Effector memory CD8-positive, alpha-beta T cell (primary cell): ENCODE results near the gene ZNF622.
"Not testable (repeated sequence)": the region's sequence is repeated elsewhere in the genome, so short reads cannot be mapped to it uniquely, and the experiment has no call there.

Experiments used
- ATAC-seq: fragments of 150-1000 bp; cut with Tn5 transposase; replicated peaks from 2 replicates; pipeline ENCODE4 v1.10.0; 2021; ENCODE audit warnings: mild to moderate bottlenecking, moderate library complexity
- DNase-seq, 3 experiments: peaks; one replicate each; pipeline ENCODE4 v3.0.0; 2021
- H3K27ac Mint-ChIP-seq, 2 donors: one replicate each; pipeline ENCODE4 v1.8.0; 2022; ENCODE audit warnings: mild to moderate bottlenecking in 2 of 2, mixed read lengths in 2 of 2, moderate library complexity in 2 of 2
- H3K27me3 Mint-ChIP-seq, 2 donors: one replicate each; pipeline ENCODE4 v1.8.0; 2022; ENCODE audit warnings: mixed read lengths in 2 of 2
- H3K36me3 Mint-ChIP-seq: one replicate; pipeline ENCODE4 v1.8.0; 2022; ENCODE audit warnings: mild to moderate bottlenecking, moderate library complexity, mixed read lengths; ENCODE audit not compliant: insufficient read depth
- H3K4me1 Mint-ChIP-seq, 2 donors: one replicate each; pipeline ENCODE4 v1.8.0; 2022; ENCODE audit warnings: low read depth in 2 of 2, mixed read lengths in 2 of 2
- H3K4me3 Mint-ChIP-seq, 2 donors: one replicate each; pipeline ENCODE4 v1.8.0; 2022; ENCODE audit warnings: mild to moderate bottlenecking in 2 of 2, mixed read lengths in 2 of 2, moderate library complexity in 2 of 2
- H3K9me3 Mint-ChIP-seq, 2 donors: one replicate each; pipeline ENCODE4 v1.8.0; 2022; ENCODE audit warnings: mixed read lengths in 2 of 2

The ZNF622 gene

DNA sequence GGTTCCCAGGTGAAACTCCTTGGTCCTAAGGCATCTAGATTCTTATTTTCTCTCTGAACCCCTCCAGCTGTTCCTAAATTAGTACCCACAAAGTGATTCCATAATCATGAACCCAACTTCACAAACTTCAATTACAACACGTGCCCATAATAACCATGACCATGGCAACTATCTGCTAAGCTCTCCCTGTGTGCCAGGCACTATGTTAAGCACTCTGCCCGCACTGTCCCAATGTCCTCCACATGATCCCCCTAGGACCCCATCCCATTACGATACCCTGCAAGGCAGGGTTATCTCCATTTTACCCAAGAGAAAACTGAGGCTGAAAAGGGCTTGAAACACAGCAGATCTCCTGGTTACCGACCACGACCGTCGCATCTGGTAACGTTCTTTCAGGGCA, 25.3 kb upstream of the ZNF622 start:
- Mint-ChIP-seq H3K27me3 (no peaks in the 10 kb centered on the region), H3K4me3 (no peak overlapping the region), H3K4me1 (peaks cover 2 to 4% of the 10 kb centered on the region in 2 donors), H3K36me3 (no peaks in the 10 kb centered on the region), H3K27ac (no peak overlapping the region), H3K9me3 (no peaks in the 10 kb centered on the region)
- ATAC-seq (no peak), DNase-seq (no peak)

DNA sequence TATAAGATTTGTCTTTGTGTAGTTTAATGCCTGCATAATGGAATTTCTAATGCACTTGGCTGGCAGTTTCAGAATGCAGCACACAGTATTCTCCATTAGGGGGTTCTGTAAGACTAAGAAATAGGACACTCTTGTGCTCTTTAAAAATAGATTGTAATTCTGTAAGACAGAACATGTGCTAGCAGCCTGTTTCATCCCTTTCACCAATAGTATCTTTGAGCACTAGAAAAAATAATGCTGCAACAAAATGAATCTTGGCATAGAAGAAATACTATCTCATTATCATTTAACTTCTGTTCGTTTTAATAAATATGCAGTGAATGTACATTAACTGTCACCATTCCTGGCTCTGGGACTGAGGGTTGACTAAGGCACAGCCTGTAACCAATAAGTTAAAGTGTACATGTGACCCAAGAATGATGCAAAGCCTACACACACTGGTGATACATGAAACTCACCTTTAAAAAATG, 23.8 kb upstream of the ZNF622 start:
- DNase-seq, result no peak
- Mint-ChIP-seq H3K36me3 (no peaks in the 10 kb centered on the region), H3K27ac (no peak overlapping the region), H3K4me1 (peaks cover 2 to 4% of the 10 kb centered on the region in 2 donors), H3K27me3 (no peaks in the 10 kb centered on the region), H3K4me3 (no peak overlapping the region), H3K9me3 (no peaks in the 10 kb centered on the region)
- peak; percentile 24 for ATAC-seq

DNA sequence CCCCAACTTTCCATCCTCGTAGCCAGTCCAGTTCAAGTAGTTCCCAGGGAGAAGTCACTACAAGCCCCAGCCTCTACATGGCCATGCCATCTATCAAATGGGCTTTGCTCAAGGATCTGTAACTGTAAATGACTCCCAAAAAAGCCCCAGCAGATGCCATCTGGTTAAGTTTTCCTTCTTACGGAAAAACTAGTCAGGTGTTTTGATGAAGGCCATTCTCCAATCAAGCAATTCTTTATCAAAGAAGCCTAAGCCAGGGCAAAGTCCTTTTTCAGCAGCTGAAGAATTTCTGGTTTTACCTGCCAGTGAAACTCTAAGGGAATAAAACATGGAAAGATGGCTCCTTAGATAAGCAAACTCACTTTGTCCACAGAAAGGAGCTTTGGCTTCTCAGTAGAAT, 21.9 kb upstream of the ZNF622 start:
- Mint-ChIP-seq H3K4me1 (peaks cover 2 to 4% of the 10 kb centered on the region in 2 donors), H3K27me3 (no peaks in the 10 kb centered on the region), H3K27ac (no peak overlapping the region), H3K9me3 (no peaks in the 10 kb centered on the region), H3K4me3 (no peak overlapping the region), H3K36me3 (no peaks in the 10 kb centered on the region)
- ATAC-seq (no peak), DNase-seq (no peak)

DNA sequence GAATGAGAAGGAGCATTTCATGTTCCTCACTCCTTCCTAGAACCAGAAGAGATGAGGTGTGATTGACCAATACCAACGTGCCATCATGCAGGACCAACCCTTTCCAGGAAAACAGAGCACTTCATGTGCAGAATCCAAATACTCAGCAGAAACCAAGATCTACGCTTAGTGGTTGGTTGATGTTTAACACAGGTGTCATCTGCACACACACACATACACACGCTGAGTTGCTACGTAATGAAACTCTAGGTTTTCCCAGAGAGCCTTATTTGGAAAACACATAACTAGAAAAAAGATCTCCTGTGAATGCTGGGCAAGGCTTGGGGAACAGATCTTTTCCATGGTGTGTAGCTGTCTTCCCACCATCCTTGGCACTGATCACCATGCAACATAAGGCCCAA, 21.1 kb upstream of the ZNF622 start:
- Mint-ChIP-seq H3K36me3 (no peaks in the 10 kb centered on the region), H3K4me1 (peaks cover 0 to 2% of the 10 kb centered on the region in 2 donors), H3K27ac (no peak overlapping the region), H3K4me3 (no peak overlapping the region), H3K27me3 (no peaks in the 10 kb centered on the region), H3K9me3 (no peaks in the 10 kb centered on the region)
- DNase-seq, result no peak
- no peak for ATAC-seq

DNA sequence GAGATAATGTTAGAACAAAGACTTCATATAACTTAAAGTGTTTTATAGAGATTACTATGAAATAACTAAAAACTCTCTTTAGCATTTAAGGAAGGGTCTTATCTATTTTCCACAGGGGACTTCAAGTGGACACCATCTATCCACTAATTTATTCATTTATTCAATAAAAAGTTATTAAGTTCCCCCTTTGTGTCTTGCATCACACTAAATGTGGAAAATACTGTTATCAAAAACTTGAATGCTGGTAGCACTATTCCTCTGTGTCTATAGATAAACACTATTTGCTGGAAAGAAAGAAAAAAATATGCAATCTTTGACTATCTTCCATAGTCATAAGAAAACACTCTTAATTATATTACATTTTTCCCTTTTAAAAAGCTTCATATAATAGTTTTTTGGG, 20.1 kb upstream of the ZNF622 start:
- Mint-ChIP-seq H3K27me3 (no peaks in the 10 kb centered on the region), H3K36me3 (no peaks in the 10 kb centered on the region), H3K27ac (no peak overlapping the region), H3K4me1 (peaks cover 0 to 2% of the 10 kb centered on the region in 2 donors), H3K9me3 (no peaks in the 10 kb centered on the region), H3K4me3 (no peak overlapping the region)
- no peak for ATAC-seq
- no peak for DNase-seq

DNA sequence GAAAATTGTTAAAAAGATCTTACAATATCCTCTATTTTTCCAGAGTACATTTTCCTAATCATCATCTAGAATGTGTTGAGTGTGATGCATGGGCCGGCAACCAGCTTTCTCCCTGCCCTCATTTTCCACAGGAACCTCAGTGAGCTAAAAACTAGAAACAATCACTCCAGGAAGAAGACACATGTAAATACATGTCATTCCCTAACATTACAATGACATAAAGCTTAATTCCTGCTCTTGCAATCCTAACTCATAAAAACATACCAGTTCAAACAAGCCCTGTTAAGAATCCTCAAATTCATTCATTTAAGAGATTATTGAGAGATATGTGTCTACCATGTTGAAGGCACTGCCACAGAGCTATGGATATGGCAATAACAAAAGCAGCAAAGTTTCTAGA, 18.5 kb upstream of the ZNF622 start:
- Mint-ChIP-seq H3K4me3 (no peak overlapping the region), H3K36me3 (no peaks in the 10 kb centered on the region), H3K4me1 (peaks cover 0 to 2% of the 10 kb centered on the region in 2 donors), H3K27ac (no peak overlapping the region), H3K9me3 (no peaks in the 10 kb centered on the region), H3K27me3 (no peaks in the 10 kb centered on the region)
- ATAC-seq, result no peak
- no peak for DNase-seq

DNA sequence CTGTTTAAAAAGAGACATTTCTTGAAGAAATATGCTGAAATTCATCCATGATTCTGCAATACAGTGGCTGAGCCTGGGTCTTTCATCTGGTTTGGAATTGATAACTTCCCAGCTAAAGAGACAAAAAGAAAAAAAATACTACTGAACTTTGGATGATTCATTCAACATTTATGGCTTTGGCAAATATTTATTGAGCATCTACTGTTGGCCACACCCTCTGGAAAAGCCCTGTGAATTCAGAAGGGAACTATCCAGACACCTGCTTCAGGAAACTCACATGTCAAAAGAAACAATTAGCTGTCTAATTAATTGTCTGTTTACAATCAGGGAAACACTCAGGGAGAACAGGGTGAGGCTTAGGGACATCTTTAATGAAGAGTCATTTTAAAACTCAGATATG, 17.8 kb upstream of the ZNF622 start:
- H3K36me3 Mint-ChIP-seq, result no peaks in the 10 kb centered on the region
- H3K27ac Mint-ChIP-seq, result no peak overlapping the region
- H3K4me3 Mint-ChIP-seq, result no peak overlapping the region
- no peak for DNase-seq
- no peaks in the 10 kb centered on the region for H3K27me3 Mint-ChIP-seq
- ATAC-seq, result no peak
- no peaks in the 10 kb centered on the region for H3K9me3 Mint-ChIP-seq
- peaks cover 0 to 2% of the 10 kb centered on the region in 2 donors for H3K4me1 Mint-ChIP-seq

DNA sequence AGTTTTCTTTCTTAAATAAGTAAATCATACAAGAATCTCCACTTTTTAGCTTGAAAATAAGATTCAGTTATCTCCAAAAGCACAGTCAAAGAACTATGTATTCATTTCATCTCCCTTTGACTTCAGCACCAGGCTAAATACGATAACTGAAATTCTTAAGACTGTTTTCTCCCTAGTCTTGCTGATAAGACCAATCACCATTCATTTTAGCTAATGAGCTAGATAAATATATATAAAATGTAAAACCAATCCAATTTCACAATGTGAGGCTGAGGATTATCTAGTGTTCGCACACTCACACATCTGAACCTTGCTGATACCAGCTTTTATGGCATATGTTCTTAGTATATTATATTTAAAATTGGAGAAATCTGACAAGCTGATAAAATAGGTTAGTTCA, 17.3 kb upstream of the ZNF622 start:
- Mint-ChIP-seq H3K4me3 (no peak overlapping the region), H3K4me1 (peaks cover 0 to 2% of the 10 kb centered on the region in 2 donors), H3K36me3 (no peaks in the 10 kb centered on the region), H3K9me3 (no peaks in the 10 kb centered on the region), H3K27ac (no peak overlapping the region), H3K27me3 (no peaks in the 10 kb centered on the region)
- ATAC-seq (no peak), DNase-seq (no peak)

DNA sequence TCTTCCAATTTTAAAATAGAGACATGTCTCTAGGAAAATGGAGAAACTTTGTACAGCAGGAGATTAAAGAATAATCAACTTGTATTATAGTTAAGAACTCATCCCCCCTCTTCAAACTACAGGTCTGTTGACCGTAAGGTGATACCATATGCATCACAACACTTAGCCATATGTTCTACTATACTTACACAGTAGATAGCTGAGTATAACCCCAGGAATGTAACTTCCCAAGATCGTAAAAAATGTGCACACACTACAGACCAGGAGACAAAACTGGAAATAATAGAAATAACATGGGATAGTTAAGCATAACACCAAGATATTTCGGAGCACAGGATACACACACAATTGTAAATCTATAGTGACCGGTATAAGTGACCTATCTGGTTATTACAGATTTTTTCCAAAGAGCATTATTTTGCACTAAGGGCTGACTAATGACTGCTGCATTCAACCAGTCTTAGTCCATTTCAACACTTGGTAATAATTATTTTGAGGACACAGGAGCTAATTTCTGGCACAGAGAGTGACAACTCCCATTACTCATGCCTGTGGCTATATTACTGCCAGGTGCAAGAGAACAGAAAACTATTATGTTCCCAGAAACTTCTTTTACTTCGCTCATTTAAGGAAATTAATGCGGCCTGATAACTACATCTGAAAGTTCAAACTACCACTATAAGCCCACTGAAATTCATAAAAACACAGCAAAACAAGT, 15.4 kb upstream of the ZNF622 start:
- peaks cover 0 to 3% of the 10 kb centered on the region in 2 donors for H3K4me1 Mint-ChIP-seq
- no peak for ATAC-seq
- no peaks in the 10 kb centered on the region for H3K9me3 Mint-ChIP-seq
- H3K27me3 Mint-ChIP-seq, result no peaks in the 10 kb centered on the region
- DNase-seq, result no peak
- H3K27ac Mint-ChIP-seq, result no peak overlapping the region
- no peak overlapping the region for H3K4me3 Mint-ChIP-seq
- H3K36me3 Mint-ChIP-seq, result no peaks in the 10 kb centered on the region

DNA sequence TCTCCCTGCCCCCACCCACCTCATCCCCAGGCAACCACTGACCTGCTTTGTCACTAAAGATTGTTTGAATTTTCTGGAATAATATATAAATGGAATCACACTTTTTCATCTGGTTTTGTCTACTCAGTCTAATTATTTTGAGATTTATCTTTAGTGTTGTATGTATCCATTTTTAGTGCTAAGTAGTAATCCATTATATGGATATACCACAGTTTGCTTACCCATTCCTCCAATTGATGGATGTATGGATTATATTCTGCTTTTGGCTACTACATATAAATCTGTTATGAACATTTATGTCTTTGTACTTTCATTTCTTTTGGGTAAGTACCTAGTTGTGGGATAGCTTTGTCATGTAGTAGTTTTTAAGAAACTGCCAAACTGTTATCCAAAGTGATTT, 14.5 kb upstream of the ZNF622 start:
- Mint-ChIP-seq H3K9me3 (no peaks in the 10 kb centered on the region), H3K36me3 (no peaks in the 10 kb centered on the region), H3K4me1 (peaks cover 0 to 5% of the 10 kb centered on the region in 2 donors), H3K27ac (no peak overlapping the region), H3K27me3 (no peaks in the 10 kb centered on the region), H3K4me3 (no peak overlapping the region)
- ATAC-seq (no peak), DNase-seq (no peak)

DNA sequence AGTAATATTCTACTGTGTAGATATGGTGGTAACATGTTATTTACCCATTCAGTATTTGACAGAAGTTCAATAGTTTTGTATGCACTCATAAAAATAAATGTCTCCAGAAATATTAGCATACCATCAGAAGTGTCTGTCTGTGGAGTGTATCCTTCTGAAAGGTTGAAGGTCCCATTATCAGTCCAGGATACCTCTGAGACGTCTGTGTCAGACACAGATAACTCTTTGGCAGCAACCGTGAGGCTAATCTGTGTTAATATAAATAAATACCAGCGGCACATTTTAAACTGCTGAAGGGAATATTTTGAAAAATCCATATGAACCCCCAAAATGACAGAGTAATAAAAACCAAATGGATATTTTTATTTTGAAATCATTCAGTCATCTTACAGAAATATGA, 11.9 kb upstream of the ZNF622 start:
- ATAC-seq (no peak), DNase-seq (no peak)
- no peaks in the 10 kb centered on the region for H3K27me3 Mint-ChIP-seq
- H3K36me3 Mint-ChIP-seq, result peaks cover 6% of the 10 kb centered on the region
- H3K27ac Mint-ChIP-seq, result no peak overlapping the region
- no peak overlapping the region for H3K4me3 Mint-ChIP-seq
- H3K9me3 Mint-ChIP-seq, result no peaks in the 10 kb centered on the region
- peaks cover 0 to 5% of the 10 kb centered on the region in 2 donors for H3K4me1 Mint-ChIP-seq

DNA sequence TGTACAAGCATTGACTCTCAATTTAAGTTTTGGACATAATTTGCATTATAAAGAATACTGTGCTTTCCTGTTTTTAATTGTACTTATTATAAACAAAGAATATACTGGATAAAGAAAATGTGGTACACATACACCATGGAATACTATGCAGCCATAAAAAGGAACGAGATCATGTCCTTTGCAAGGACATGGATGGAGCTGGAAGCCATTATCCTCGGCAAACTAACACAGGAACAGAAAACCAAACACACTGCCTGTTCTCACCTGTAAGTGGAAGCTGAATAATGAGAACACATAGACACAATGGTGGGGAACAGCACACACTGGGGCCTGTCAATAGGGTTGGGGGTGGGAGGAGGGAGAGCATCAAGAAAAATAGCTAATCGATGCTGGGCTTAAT, 10.8 kb upstream of the ZNF622 start:
- H3K27me3 Mint-ChIP-seq, H3K9me3 Mint-ChIP-seq, H3K4me3 Mint-ChIP-seq, ATAC-seq, DNase-seq, H3K4me1 Mint-ChIP-seq, H3K36me3 Mint-ChIP-seq: not testable (repeated sequence)
- peak overlapping the region in 1 of 2 donors; percentile 88 for H3K27ac Mint-ChIP-seq

DNA sequence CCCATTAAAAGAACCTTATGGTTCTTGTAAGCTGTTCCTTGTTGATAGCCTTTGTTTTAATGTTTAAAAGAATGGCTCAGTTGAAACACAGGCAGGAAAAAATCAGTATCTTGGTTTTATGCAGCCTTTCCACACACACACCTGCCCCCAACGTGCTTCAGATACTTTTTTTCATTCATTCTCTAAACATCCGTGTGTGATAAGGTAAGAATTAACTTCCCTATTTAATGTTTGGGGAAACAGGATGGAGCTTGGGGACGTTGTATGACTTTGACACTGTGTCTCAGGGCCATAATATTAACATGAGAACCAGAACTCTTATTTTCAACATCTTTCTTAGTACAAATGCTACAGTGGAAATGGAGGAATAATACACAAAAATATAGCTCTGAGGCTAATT, 5.8 kb upstream of the ZNF622 start:
- Mint-ChIP-seq H3K27me3 (no peaks in the 10 kb centered on the region), H3K4me1 (peaks cover 15 to 27% of the 10 kb centered on the region in 2 donors), H3K4me3 (no peak overlapping the region), H3K9me3 (no peaks in the 10 kb centered on the region), H3K27ac (no peak overlapping the region), H3K36me3 (peaks cover 11% of the 10 kb centered on the region)
- DNase-seq (no peak), ATAC-seq (no peak)

DNA sequence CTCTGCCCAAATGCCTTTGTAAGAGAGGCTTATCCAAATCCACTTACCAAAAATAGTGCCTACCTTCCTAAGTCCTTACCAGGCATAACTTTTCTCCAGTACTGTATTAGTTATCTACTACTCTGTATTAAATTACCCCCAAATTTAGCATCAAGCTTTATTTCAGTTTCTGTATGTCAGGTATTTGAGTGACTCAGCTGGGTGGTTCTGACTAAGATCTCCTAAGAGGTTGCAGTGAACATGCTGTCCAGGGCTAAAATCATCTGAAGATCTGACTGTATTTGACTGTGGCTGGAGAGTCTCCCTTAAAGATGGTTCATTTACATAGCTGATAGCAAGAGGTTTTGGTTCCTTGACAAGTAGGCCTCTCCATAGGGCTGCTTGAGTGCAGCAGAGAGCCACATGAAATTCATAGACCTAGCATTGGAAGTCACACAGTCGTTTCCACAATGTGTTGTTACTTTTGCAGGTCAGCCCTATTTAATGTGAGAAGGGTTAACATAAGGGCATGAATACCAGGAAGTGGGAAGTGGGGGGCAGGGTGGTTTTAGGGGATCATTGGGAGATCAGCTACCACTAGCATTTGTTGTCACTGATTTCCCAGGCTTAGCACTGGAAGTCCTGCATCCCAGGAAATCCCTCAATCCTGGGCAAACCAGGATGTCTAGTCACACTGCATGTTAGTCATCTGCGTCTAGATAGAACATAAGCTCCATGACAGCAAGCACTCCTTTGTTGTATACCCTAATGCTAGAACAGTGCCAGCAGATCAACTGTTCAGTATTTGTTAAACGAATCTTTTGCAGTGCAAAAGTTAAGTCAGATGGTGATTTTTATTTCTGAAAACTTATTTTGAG, 2.0 kb upstream of the ZNF622 start:
- Mint-ChIP-seq H3K4me3 (peak overlapping the region; percentile 96 to 99), H3K27ac (peak overlapping the region; percentile 97), H3K27me3 (no peaks in the 10 kb centered on the region), H3K9me3 (no peaks in the 10 kb centered on the region), H3K4me1 (peaks cover 44 to 56% of the 10 kb centered on the region in 2 donors), H3K36me3 (peaks cover 36% of the 10 kb centered on the region)
- ATAC-seq, result no peak
- DNase-seq, result no peak
